HG03354 (cell line): ENCODE data around the gene PHF3.
"Not testable (repeated sequence)": the region's sequence is repeated elsewhere in the genome, so short reads cannot be mapped to it uniquely, and the experiment has no call there.

ENCODE experiments used
- ATAC-seq: cut with Tn5 transposase; IDR thresholded peaks from one replicate; pipeline ENCODE4 v1.9.1; 2021; ENCODE audit warnings: mild to moderate bottlenecking; ENCODE audit not compliant: unreplicated experiment, poor library complexity, severe bottlenecking

PHF3 gene

GRCh38 chr6:63685446-63686379 is 50.1 kb downstream of the PHF3 start:
- peak; percentile 84 for ATAC-seq

GRCh38 chr6:63689421-63689820 is 53.8 kb downstream of the PHF3 start:
- ATAC-seq = no peak

DNA sequence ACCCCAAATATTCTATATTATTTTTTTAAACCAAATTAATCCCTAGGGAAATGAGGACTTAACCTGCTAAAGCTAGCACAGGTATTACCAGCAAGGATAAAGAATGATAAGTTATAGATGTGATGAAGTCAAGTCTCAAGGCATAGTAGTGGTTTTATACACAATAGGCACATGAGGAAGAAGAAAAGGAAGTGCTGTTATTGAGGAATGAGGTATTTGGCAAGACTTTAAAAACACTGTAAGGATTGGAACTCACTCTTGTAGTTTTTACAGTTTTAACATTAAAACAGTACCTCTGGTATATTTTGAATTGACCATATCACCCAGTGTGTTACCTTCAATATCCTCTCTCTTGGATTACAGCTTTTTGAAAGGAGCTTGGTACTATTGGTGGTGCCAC is 54.6 kb downstream of the PHF3 start:
- ATAC-seq = no peak

DNA sequence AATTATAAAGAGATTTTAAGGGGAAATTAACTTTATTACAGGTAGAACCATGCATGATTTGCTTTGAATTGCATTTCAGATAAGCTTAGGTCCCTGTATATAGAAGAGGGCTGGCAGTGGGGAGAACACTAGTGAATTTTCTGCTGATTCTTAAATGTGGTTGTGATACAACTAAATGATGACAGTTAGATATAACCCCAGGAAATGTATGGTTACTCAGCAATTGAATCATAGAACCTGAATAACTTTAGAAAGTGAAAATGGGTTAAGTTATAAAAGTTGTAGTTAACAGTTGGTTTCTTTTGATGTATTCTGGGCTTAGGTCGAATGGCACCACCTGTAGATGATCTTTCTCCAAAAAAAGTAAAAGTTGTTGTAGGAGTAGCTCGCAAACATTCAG is 70.1 kb downstream of the PHF3 start:
- no peak for ATAC-seq

GRCh38 chr6:63706630-63707029 is 71.0 kb downstream of the PHF3 start:
- no peak for ATAC-seq

GRCh38 chr6:63708631-63709030 is 73.0 kb downstream of the PHF3 start:
- ATAC-seq = no peak

DNA sequence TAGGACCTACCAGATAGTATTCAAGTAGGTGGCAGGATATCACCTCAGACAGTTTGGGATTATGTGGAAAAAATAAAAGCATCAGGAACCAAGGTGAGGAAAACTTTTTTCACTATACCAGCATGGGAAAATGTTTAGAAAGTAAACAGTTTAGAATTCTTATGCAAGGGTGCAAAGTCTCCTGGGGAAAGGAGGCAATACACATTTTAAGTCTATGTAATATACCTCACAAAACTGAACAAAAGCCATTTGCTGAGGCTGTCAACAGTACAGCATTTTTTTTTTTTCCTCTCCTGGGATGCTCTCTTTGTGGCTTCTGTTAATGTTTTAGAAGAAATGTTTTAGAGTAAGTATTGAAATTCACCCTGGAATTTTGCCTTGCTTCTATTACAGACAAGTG is 73.5 kb downstream of the PHF3 start:
- no peak for ATAC-seq

DNA sequence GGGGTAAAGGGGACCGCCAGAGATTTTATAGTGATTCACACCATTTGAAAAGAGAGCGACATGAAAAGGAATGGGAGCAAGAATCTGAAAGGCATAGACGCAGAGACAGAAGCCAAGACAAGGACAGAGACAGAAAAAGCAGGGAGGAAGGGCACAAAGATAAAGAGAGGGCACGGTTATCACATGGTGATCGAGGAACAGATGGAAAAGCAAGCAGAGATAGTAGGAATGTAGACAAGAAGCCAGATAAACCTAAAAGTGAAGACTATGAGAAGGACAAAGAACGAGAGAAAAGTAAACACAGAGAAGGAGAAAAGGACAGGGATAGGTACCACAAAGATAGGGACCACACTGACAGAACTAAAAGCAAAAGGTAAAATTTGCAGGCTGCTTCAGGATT is 77.7 kb downstream of the PHF3 start:
- ATAC-seq = no peak

DNA sequence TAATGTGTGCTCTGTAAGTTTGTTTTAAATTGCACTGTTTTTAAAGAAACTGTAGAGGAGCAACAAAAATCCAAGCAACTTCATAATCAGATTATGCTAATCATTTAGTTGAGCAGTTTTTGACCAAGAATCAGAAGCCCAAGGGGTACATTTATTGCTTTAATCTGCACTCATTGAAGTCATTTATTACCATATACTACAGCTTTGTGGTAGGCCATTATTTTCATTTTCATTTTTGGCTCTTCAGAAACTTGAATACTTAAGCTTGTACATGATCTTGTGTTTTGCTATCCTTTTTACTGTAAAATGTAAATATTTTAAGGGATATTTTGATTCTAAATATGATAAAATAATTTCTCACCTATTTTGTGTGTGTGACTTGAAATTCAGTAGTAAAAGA is 78.5 kb downstream of the PHF3 start:
- peak; percentile 54 for ATAC-seq

- ATAC-seq = no peak
Measured at GRCh38 chr6:63716169-63716568, 80.6 kb downstream of the PHF3 start.

DNA sequence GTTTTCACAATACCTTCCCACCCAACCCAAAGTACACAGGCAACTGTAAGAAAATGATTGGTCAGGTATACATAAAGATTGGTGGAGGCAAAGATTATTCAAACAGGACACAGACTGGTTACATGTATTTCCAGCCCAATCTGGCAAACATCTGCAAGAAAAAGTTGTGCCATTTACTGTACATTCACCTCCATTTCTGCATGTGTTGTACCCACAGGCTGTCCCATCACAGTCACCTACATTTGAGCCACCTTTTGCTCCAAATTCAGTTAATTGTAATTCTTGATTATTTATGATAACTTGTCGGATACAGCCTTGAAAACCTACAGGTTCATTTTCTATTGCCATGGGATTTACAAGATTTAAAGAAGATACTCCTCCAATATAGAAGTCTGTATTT is 85.6 kb downstream of the PHF3 start:
- no peak for ATAC-seq

DNA sequence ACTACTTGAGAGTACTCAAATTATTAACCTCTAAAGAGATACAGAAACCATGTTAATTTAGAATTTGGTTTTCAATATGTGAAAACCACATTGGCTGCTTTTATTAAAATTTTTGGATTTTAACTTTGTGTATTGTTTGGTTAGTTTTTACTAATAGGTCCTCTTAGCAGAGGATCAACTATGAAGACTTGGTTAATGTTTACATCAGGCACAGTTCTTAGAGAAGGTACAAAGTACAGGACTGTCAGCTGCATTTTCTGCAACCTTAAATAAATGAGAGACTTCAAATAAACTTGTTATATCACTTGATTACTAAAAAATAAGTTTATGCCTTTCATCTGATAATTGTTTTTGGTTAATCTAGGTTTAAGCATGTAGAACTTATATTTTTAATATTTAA is 89.1 kb downstream of the PHF3 start:
- no peak for ATAC-seq

DNA sequence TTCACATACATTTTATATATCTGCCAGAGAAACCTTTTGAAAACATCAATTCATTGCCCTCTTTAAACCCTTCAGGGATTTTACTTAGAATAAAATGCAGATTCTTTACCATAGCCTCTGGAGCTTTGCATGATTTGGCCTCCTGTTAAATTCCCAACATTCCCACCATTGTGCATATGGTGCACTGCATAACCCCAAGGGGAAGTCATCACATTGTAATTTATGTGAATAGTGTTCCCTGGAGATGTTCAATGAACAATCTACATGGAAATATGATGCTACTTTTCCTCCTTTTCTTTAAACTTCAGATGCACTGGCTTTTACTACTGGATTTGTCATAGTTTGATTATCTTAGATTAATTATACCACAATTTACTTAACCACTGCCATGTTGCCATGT is 94.7 kb downstream of the PHF3 start:
- no peak for ATAC-seq

- ATAC-seq = no peak
Measured at GRCh38 chr6:63731930-63732329, 96.3 kb downstream of the PHF3 start.

- no peak for ATAC-seq
Measured at GRCh38 chr6:63732336-63732735, 96.7 kb downstream of the PHF3 start.

DNA sequence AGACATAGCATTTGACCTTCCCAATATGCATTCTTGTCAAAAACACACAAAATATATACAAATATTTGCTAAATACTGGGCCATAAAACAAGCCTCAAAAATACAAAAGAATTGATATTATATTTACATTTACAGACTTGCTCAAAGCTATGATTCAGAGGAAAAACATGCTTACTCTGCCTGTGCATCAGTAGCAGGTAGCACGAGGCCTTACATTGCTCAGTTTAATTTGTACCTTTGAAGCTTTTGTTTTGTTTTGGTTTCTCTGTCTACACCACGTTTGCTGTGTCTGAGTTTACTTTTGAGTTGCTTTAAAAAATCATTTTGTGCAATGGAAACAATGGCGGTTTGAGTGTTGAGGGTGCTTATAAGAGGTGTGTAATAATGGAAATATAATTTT is 99.3 kb downstream of the PHF3 start:
- no peak for ATAC-seq

GRCh38 chr6:63738190-63738589 is 102.6 kb downstream of the PHF3 start:
- not testable (repeated sequence) for ATAC-seq

DNA sequence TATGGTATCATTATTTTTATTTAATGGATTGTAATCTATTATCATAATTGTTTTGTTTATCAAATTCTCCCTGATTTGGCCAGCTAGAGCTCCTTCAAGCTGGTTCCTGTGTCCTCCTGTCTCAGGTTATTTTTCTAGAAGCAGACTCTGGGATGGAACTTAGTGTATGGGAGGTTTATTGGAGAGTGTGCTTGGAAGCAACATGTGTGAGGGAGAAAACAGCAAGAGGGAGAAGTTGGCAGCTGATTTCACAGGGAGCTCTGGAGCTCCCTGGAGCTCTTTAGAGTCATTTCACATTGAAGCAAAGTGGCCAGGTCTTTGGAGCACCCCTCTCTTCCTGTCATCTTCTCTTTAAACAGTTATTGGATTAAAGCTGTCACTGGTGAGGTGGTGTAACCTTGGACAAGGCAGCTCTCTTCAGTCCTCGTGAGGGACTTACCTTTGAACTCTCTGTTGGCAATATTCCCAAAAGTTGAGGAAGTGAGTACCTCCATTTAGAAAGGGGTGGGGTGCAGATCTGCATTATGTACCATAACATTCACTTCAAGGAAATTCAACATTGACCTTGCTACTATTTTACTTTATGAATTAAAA is 103.6 kb downstream of the PHF3 start:
- ATAC-seq = no peak

- no peak for ATAC-seq
Measured at GRCh38 chr6:63740709-63741108, 105.1 kb downstream of the PHF3 start.

DNA sequence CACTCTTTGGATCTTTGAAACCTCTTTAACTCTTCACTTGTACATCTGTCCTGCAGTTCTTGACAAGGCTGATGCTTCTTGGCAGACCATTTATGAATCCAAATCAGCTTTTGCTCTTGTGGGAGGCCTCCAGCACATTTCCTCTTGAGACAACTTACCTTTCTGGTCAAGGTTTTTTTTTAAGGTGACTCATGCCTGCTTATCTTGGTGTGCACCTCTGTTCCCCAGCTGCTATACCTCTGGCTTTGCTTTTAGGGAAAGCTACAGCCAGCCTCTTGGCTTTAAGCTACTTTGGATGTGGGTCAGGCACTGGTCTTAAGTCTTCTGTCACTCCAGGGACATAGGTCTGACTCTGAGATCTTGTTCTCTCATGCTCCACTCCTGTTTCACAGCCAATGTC is 106.5 kb downstream of the PHF3 start:
- ATAC-seq = no peak

DNA sequence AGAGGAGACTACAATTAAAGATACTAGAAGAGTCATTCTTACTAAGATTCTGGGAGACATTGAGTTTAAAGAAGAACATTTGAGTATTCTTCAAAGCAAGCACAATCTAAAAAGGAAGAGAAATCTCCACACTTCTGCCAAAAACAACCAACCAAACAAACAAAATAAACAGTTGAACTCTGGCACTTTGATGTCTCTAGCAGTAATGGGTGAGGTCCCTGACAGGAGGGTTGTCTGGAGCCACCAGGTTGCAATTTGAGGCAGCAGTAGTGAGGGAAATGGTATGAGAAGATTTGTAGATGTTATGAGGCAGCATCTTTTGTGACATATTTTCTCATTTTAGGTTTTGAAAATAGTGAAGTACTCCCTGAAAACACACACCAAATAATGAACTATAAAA is 108.1 kb downstream of the PHF3 start:
- no peak for ATAC-seq
